Subcutaneous adipose tissue (tissue), 4 donors: Measurements from ENCODE around the gene SOBP. TPM values are rescaled to one million over a fixed set of nuclear protein-coding genes. Genes with fewer than 3 reads are reported as not detected.

ENCODE experiments used
- CTCF ChIP-seq: fragments of 450-650 bp; IDR thresholded peaks from one replicate; pipeline ENCODE4 v1.5.1; 2016; ENCODE audit warnings: low read depth, mild to moderate bottlenecking, control low read depth, antibody characterized with exemption, moderate library complexity
- total RNA-seq, 4 donors: library from RNA; depleted of rRNA; stranded (reverse); fragments of >200 nt; gene quantifications; one replicate each; pipeline ENCODE4 v1.1.0, GENCODE V29; 2016

The SOBP gene
- total RNA-seq, 4 donors from 2014 or later = 4.0 to 7.5 (median 5.5) TPM

- no peak for TF ChIP-seq CTCF
Observed at GRCh38 chr6:107606407-107606806, 116.5 kb downstream of the SOBP start.

GRCh38 chr6:107607116-107607515 is 117.2 kb downstream of the SOBP start:
- no peak for TF ChIP-seq CTCF

GRCh38 chr6:107611094-107611810 is 121.3 kb downstream of the SOBP start:
- no peak for TF ChIP-seq CTCF

- TF ChIP-seq CTCF = no peak
Observed at GRCh38 chr6:107612762-107613415, 123.0 kb downstream of the SOBP start.

- no peak for TF ChIP-seq CTCF
Observed at GRCh38 chr6:107613651-107614379, 123.9 kb downstream of the SOBP start.

GRCh38 chr6:107614828-107615227 is 124.9 kb downstream of the SOBP start:
- no peak for TF ChIP-seq CTCF

- no peak for TF ChIP-seq CTCF
Observed at GRCh38 chr6:107616775-107617174, 126.9 kb downstream of the SOBP start.
